ENCODE data around the gene SBNO2.
A peak's percentile ranks its signal among the peaks of the same experiment; 100 is the strongest.

GRCh38 chr19:1105008-1105872, 68.8 kb downstream of the SBNO2 start:
- TF ChIP-seq CTCF (IDR thresholded peaks at IDR 0.05), result no peak
- peak in 1 of 2 donors; percentile 59 for TF ChIP-seq POLR2AphosphoS5 (IDR thresholded peaks at IDR 0.05; ENCODE audit: insufficient read depth in 1 of 2, low read depth in 1 of 2)
- TF ChIP-seq POLR2A (IDR thresholded peaks at IDR 0.05), result no peak

Measured in vagina (tissue), 2 donors.